ENCODE measurements around the gene PDZK1IP1. TPM values are rescaled to one million over a fixed set of nuclear protein-coding genes. Genes with fewer than 3 reads are reported as not detected.
"Not testable (repeated sequence)": the region's sequence is repeated elsewhere in the genome, so short reads cannot be mapped to it uniquely, and the experiment has no call there.

Gene PDZK1IP1
- total RNA-seq, 1 experiment from 2014 or later = not detected

DNA sequence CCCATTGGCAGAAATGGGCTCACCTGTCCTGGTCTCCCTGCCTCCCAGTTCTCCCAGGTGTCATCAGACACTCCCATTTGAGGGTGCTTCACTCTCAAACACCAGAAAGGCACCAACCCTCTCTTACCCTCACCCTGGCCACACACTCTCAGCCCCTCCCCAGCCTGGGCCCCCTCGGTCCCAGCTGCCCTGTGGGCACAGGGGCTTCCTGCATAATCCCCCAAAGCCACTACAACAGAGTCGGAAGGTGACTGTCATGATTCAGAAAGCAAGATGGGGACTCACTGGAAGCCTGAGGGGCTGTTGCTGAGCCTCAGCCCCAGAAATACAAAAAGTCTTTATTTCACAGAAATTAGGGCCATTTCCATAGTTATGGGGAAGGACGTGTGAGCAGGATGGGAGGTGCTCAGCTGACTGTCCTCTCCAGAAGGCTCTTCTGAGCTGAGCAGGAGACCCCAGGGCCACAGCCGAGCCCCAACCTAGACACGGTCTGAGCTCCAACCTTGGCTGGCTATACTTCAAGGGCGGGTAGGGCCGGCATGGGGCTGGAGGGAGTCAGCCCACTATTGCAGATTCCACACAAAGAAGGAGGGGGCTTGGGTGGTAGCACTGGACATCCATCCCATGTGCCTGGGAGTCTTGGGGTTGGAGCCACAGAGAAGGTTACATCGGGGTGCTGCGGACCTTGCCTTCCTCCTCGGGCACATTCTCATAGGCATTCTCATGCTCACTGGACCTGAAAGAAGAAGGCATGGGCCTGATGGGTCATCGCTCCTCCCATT lies 6.3 kb downstream of the PDZK1IP1 start:
- DNase-seq (ENCODE audit: extremely low read depth, low read depth) = no peak

DNA sequence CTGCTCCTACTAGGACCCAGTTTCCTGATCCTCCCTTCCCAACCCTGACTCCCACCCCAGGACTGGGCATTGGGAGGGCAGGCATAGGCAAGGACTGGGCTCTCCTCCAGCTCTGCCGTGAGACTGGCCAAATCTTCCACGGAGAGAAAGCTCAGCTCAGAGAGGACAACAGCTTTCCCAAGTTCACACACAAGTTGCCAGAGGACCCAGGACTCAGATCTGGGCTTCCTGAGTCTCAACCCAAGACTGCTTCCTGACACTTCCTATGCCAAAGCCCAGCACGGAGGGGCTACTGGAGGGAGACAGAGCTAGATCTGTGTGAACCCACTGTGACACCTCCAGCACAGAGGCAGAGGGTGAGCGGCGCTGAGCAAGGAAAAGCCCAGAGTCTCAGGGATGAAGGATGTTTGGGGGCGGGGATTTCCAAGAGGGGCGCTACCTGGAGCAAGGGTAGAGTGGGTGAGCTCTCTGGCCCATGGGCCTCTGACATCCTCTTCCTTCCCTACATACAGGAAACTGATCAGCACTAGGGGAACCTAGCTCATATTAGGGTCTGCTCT lies 7.1 kb downstream of the PDZK1IP1 start:
- DNase-seq (ENCODE audit: extremely low read depth, low read depth) = no peak

DNA sequence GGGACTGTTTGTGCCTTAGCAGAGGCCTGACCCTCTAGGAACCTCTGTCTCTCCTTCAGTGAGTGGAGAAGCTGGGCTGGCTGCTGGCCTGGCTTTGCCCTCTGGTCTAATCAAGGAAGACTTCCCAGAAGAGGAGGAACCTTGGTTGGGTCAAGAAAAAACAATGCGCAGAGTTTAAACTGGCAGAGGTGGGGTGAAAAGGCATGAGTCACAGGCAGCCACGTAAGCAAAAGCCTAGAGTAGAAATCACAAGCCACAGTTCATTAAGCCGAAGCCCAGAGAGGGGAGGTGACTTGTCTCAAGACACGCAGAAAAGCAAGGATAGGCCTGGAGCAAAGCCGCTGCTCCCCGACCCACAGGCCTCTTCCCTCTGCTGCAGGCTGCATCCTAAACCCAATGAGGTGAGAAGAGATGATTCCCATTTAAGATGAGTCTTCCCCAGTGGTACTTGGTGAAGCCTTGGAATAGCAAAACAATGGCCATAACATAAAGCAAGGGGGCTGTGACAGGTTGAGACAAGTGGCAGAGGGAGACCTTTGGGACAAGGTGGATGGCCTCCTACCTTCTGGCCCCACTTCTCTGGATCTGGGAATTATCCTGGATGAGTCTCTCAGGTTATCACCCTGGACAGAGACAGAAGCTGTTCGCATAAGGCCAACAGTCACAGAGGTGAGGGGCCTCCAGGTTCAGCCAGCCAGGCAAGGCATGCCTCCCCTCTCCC lies 7.7 kb downstream of the PDZK1IP1 start:
- no peak for DNase-seq (ENCODE audit: extremely low read depth, low read depth)

DNA sequence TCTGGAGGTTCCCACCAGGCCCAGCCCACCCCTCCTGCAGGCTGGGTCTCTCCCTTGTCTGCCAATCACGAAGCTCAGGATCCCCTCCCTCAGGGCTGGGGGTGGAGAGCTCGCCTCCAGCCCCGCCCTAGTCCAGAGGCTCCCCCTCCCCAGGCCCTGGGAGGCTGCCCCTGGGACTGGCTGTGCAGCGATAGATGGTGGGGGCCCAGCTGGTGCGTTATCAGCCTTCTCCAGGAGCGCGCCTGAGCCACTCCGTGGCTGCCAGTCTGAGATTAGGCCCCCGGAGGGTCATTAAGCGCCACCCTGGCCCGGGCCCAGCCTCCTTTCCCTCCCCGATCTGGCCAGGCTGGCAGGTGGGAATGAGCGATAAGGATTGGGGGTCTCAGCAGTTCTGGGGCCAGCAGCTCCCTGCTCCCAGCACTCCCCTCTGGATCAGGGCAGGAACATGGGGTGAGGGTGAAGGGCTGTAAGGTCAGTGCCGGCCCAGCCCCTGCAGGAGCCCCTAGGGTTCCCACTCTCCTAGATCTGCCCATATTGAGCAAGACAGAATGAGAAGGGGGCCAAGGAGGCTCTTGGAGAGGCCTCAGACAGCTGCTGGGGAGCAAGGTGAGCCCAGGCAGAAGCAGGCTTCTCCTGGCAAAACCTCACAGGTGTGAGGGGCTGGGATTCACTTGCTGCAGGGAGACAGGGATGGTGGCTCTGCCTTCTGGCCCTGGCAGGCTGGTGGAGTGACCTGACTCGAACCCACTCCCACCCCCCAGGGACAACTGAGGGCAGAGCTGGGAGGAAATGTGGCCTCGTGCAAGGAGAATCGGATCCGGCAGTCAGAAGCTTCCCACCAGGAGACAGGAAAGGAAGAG lies 8.5 kb downstream of the PDZK1IP1 start:
- DNase-seq (ENCODE audit: extremely low read depth, low read depth) = no peak

DNA sequence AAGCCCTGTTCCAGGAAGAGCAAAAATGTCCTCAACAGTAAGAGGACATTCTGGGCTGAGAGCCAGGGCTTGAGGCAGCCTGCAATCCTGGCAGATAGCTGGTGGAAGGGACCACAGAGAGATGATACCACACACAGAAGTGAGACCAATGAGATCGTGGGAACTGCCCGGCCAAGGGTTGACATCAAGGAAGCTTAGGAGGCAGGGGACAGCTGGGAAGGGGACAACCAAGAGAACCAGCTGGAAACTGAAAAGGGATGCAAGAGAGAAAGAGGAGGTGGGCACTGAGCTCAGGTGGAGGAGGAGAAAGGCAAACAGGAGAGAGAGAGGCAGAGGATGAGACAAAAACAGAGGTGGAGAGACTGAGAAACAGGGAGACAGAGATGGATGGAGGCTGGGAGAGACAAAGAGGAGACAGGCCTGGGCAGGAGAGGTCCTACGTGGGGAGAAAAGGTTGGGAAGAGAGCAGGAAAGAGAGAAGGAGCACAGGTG lies 9.2 kb downstream of the PDZK1IP1 start:
- DNase-seq (ENCODE audit: extremely low read depth, low read depth) = no peak

DNA sequence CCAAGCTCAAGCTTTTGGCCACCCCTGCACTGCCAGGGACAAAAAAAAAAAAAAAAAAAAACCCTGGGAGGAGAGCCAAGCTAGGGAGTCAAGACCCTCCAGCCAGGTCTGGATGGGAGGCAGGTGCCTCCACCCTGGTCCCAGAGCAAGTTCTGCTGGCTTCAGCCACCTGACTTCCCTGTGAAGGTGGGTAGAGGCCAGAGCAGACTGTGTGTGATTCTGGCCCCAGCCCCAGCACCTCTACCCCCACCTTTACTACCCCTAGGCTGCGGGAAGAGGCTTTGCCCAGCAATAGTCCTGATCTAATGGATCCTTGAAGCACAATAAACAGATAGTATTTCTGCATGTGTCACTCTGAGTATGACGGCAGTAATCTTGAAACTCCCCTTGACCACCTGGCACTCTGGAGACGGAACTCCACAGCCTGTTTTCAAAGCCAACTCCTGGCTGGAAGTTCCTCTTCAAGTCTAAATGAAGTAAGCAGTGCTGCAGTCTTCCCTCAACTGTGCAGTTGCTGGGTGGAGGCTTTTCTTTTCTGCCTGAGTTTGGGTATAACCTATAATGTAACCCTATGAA lies 9.8 kb downstream of the PDZK1IP1 start:
- DNase-seq (ENCODE audit: extremely low read depth, low read depth) = no peak

DNA sequence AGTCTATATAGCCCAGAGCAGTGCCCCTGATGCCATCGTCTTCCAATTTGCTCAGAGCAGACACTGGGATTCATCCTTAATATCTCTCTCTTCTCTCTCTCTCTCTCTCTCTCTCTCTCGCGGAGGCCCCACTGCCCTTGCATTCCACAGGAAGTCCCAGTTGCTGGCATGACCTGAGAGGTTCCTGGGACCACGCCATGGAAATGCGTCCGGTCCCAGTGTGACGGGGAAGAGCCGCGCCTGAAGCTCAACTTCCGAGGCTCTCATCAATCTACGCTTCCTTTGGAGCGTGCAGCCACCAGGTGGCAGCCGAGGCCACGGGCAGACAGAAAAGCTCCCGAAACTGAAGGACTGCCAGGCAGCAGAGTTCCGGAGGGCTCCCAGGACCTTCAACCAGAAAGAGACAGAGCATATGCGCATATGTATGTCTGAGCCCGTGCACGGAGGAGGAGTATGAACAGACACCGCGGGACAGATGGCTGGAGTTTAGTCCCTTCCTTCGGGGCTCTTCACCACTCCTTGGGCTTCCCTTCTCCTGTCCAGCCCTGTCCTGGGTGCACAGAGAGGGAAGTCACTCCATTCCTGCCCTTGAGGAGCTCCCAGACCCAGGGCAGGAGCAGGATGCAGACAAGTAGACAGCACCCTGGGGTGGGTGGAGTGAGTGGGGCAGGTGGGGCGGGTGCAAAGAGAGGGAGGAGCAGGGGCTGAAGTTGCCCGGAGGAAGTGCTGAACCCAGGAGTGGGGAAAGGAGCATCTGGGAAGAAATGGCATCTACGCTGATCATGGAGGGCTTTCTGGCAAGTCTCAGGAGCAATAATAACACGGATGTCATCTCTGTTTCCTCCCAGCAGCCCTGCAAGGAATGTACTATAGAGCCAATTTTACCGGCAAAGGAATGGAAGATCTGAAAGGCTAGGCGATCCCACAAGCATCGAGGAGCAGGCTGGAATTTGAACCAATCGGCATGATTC lies 10.5 kb downstream of the PDZK1IP1 start:
- DNase-seq (ENCODE audit: extremely low read depth, low read depth) = peak; percentile 87

DNA sequence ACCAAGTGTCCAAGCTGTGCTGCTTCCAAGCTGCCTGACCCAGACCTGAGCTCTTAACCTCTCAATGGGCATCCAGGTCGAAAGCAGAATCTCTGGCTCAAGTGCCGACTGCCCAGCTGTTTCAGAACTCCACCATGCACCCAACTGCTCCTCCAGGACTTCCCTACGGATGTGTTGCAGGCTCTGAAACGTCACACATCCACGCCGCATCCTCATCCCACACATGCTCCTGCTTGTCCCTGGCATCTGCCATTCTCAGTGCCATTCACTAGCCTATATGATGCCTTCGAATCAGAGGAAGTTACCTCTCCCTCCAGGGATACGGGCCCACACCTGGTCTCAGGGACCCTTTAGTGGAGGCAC lies 11.2 kb downstream of the PDZK1IP1 start:
- DNase-seq (ENCODE audit: extremely low read depth, low read depth) = no peak

DNA sequence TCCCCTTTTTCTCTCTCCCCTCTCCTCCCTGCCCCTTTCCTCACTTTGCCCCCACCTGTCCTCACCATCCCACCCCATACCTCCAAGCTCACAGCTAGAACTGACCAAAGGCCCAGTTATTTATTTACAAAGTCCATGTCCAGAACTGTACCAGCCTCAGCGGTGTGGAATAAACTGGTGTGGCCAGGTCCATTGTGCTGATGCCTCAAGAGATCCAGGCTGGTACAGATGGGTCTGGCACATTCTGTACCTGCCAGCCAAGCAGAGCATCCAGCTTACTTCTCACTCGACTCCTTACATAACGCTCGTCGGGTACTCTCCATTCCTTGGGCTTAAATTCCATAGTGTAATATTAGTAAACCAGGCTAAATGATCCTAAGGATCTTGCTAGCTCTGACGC lies 11.8 kb downstream of the PDZK1IP1 start:
- no peak for DNase-seq (ENCODE audit: extremely low read depth, low read depth)

DNA sequence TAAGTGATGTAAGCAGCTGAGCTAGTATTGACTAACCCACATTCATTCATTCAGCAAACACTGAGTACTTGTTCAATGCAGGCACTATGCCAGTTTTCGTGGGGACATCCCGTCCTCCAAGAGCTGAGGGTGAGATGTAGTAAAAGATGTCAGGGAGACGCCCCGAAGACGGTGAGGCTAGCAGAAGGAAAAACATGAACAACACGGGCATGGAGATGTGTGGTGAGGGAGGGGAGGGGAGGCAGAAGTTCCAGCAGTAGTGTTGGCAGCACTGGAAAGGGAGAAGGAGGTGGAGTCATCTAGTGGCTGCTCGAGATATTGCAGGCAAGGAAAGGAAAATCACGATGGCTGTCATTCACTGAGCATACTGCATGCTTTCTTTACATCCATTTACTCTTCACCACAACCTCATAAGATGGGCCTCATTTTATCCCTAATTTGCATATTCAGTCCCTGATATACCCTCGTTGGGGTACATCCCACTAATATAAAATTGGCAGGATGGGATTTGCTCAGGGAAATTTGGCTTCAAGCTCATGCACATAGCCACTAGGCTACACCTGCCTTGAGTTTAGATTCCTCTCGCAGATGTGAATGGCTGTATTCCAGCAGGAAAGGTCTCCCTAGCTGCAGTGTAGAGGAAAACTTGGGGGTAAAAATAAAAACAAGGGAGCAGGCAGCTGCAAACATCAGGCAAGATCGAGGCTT lies 14.5 kb downstream of the PDZK1IP1 start:
- peak; percentile 41 for DNase-seq (ENCODE audit: extremely low read depth, low read depth)

DNA sequence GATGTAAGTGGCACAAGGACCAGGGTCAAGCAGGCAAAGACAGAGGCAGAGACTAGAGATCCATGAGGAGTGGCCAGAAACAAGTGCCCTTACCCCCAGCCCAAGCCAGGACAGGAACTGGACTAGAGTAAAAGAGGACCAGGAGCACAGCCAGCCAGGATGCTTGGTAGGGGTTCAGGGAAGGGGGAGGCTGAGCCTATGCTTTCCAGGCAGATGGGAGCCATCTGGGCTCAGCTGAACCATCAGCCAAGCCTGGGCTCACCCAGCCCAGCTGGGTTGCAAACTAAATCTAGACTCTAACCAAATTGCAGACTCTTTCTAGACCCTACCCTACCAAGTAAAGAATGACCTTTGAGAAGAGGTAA lies 15.2 kb downstream of the PDZK1IP1 start:
- DNase-seq (ENCODE audit: extremely low read depth, low read depth) = no peak

DNA sequence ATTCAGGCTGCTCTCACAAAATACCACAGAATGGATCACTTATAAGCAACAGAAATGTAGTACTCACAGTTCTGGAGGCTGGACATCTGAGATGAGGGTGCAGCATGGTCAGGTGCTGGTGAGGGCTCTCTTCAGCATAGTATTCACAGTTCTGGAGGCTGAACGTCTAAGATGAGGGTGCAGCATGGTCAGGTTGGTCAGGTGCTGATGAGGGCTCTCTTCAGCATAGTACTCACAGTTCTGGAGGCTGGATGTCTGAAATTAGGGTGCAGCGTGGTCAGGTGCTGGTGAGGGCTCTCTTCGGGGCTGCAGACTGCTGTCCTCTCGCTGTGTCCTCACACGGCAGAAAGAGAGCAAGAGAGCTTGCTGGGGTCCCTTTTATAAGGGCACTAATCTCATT lies 17.1 kb downstream of the PDZK1IP1 start:
- no peak for DNase-seq (ENCODE audit: extremely low read depth, low read depth)

DNA sequence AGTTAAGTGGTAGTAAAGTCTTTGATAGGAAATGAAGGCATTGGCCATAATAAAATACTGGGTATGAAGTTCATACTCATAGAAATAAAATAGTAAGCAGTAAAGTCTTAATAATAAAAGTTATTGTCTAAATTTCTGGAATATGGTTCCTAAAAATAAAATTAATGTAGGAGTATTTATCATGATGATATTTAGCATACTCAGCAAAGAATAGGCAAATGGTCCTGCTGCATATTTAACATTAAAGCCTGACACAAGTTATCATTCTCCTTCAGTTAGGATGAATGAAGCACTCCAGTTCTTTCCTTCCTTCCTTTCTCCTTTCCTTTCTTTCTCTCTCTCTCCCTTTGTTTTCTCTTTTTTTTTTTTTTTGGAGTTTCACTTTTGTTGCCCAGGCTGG lies 25.3 kb downstream of the PDZK1IP1 start:
- no peak for DNase-seq (ENCODE audit: extremely low read depth, low read depth)

DNA sequence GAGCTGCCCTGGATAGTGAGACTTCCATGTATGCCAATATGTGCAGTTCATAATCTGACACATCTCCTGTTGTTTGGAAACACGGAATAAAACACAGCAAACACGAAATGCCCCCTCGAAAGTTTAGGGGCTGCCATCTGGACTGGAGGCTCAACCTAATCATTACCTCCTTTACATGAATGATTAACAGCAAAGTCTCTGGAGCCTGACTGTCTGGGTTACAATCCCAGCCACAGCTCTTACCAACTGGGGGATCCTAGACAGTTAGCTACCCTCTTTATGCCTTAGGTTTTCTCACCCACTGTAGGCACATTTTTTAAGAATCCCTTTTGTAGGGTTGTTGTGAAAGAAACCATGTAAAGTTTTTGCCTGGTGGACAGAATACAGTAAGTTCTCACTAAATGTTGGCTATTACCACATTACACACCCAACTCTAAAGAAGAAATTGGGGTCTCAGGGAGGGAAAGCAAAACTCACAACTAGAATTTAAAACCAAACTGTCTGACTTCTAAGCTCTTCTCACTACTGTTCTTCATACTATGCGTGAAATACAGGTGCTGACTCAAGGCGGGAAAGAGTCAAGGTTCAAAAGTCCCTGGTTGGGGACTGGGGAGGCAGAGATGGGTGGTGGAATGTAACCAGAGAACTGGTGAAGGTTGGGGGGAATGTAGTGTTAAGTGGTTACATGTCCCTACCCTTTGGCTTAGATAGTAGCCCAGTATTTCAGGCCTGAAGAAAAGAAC lies 28.4 kb downstream of the PDZK1IP1 start:
- DNase-seq (ENCODE audit: extremely low read depth, low read depth) = no peak

DNA sequence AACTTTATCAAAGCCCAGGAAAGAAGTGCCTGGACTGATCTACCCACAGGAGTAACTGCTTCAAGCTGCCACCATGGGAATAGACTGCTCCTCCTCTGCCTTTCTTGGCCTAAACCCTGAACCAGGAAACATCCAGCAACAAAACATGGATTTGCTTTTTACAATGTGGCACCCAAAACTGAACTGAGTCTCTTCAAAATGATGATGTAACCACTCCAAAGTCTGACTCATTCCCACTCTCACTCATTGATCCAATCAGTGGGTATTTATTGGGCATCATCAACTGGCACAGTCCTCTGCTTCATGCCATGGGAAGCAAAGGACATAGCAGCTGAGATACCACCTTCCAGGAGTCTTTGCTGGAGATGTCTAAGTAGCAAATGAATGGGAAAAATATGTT lies 29.1 kb downstream of the PDZK1IP1 start:
- no peak for DNase-seq (ENCODE audit: extremely low read depth, low read depth)

DNA sequence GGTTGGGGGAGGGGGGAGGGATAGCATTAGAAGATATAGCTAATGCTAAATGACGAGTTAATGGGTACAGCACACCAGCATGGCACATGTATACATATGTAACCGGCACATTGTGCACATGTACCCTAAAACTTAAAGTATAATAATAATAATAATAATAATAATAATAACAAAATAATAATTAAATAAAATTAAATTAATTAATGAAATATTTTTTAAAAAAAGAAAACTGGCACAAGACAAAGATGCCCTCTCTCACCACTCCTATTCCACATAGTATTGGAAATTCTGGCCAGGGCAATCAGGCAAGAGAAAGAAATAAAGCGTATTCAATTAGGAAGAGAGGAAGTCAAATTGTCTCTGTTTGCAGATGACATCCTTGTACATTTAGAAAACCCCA lies 31.9 kb downstream of the PDZK1IP1 start:
- not testable (repeated sequence) for DNase-seq (ENCODE audit: extremely low read depth, low read depth)

DNA sequence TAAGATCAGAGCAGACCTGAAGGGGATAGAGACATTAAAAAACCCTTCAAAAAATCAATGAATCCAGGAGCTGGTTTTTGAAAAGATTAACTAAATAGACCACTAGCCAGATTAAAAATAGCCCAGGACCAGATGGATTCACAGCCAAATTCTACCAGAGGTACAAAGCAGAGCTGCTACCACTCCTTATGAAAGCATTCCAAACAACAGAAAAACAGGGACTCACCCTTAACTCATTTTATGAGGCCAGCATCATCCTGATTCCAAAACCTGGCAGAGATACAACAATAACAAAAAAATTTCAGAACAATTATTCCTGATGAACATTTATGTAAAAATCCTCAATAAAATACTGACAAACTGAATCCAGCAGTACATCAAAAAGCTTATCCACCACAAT lies 33.4 kb downstream of the PDZK1IP1 start:
- not testable (repeated sequence) for DNase-seq (ENCODE audit: extremely low read depth, low read depth)

DNA sequence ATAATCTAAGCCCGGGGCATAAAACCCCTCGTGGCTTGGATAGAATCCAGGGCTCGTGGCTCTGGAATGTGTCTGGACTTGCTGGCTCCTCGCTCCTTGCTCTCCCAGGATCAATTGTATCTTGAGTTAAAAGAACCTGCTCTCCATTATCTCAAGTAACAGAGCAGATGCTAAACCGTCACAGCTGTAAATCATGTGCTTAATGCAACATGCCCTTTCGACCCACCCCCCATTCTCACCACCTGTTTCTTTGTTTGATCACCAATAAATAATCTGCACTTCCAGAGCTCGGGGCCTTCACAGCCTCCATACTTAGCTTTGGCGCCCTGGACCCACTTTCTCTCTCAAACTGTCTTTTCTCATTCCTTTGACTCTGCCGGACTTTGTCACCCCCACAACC lies 40.7 kb downstream of the PDZK1IP1 start:
- DNase-seq (ENCODE audit: extremely low read depth, low read depth) = not testable (repeated sequence)

All from NCI-H460 (cell line).